NCI-H2029 (cell line): ENCODE data around the gene NACC1.
A peak's percentile ranks its signal among the peaks of the same experiment; 100 is the strongest.

Experiments used
- DNase-seq: peaks from one replicate; lab custom pipeline; 2025; lab: John Stamatoyannopoulos, UW

The NACC1 gene

DNA sequence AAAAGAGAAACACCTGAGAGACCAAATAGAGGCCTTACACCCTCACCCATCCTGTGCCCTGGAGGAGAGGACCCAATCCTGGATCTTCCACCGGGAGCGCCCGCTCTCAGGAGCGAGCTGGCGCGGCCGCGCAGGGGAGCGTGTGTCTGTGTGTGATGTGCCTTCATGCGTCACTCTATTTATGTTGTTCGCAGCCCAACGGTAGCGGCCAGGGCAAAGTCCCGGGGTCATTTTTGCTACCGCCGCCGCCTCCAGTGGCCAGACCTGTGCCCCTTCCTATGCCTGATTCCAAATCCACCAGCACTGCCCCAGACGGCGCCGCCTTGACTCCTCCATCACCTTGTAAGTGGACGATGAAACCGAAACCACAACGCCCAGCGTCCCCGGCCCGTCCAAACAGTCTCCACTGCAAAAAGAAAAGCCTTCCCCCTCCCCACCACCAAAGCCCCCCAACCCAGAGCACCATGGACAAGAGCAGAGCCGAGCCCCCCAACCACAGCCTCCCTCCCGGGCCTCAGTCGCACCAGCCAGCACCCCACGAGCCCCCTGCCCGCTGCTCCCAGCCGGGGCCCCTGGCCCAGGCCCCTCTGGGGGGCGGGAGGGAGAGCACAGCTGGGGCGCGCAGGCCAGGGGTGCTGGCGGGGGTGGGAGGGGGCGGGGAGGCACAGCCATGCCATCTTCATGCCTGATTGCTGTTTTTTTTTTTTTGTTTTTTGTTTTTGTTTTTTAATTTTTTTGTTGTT, 30.1 kb upstream of the NACC1 start:
- DNase-seq, result no peak

GRCh38 chr19:13089139-13089856, 28.8 kb upstream of the NACC1 start:
- DNase-seq, result no peak

DNA sequence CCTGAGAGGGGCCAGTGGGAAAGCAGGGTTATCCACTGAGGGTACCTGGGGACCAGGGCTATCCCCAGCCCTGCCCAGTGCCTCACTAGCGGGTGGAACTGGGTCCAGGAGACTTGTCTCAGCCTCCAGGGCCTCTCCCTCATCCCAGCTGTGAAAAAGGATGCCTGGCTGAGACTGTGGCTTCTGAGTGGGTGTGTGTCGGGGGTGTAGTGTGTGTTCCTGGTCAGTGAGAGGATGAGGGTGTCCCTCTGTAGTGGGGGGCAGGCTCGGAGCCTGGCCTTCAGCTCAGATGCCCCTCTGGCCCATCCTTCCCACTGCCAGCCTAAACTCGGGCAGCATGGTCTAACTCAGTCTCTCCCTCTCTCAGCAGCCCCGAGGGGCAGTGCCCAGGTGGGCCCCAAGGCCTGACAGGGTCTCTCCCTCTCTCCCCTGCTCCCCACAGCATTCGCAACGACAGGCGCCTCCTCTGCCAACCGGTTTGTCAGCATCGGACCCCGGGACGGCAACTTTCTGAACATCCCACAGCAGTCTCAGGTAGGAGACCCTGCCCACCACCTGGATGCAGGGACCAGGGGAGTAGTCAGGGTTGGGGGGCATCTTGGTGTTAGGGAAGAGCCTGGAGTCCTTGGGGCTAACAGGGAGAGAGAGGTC, 28.1 kb upstream of the NACC1 start:
- DNase-seq, result no peak

DNA sequence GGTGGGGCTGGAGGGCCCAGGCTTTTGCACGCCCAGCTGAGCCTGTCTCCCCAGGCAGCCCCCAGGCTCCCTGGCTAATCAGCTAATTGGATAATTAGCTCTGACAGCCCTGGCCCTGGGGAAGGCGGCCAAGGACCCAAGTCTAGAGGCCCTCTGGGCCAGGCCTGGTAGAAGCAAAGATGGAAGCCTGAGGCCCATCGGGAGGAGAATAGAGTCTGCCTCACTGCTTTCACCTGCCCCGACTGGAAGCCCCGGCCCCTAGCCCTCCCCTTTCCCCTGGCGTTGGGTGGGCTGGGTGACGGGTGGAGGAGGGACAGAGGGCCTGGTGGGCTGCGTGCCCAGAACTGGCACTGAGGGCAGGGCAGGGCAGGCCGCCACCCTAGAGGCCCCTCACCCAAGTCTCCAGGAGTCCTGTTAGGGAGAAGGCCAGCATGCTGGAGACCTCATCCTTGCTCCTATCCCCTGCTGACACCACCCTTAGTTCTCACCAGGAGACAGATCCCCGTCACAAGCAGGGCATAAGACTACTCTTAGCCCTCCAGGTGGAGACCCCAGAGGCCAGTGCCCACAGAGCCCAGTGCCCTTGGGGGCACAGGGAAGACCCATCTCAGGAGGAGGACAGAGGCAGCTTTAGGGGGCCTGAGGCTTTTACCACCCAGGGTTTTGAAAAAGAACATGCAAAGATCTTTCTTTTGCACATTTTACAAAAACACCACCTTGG, 27.4 kb upstream of the NACC1 start:
- DNase-seq, result no peak

DNA sequence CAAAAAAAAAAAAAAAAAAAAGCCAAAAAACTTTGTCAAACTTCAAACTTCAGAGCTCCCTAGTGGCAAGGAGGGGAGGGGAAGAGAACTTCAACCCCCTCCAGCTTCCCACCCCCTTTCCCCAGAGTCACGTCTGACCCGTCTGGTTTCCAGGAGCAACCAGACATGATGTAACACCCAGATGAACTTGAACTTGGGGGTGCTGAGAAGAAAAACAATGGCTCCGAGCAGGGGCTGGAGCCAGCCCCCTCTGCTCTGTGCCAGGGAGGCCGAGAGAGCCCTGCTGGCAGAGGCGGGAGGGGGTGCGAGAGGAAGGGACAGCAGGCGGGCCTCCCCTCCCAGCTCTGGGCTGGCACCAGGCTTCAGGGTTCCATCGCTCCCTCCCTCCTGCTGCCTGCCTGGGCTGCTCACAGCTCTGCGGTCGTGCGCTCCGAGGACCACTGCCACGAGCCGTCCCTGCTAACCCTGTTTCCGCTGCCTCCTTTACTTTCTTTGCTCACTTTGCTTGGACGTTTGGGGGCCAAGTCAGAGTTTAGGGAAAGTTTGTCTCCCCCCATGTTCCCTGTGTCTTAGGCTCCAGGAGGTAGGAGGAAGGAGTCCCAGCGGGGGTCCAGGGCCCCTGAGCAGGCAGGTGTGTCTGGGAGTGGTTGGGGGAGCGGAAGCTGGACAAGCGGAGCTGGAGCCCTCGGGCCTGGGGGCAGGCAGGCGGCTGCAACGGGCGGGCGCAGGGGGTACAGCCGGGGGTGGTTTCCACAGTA, 26.5 kb upstream of the NACC1 start:
- no peak for DNase-seq

DNA sequence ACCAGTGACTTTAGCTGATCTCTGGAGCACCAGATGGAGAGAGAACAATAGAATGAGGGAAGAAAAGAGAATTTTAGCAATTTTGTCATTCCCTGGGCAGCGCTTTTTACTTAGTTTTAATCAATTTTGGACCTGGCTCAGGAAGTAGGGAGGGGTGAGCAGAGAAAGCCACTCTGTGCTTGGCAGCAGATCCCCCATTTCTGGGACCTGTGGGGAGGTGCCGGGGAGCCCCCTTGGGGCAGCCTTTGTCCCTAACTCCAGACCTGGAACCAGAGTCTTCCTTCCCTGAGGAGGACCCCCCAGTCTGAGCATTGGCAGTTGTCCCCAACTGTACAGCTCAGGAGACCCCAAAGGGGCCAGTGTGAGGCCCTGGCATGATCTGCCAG, 25.9 kb upstream of the NACC1 start:
- DNase-seq, result no peak

- no peak for DNase-seq
Measured at GRCh38 chr19:13092606-13093235, 25.3 kb upstream of the NACC1 start.

DNA sequence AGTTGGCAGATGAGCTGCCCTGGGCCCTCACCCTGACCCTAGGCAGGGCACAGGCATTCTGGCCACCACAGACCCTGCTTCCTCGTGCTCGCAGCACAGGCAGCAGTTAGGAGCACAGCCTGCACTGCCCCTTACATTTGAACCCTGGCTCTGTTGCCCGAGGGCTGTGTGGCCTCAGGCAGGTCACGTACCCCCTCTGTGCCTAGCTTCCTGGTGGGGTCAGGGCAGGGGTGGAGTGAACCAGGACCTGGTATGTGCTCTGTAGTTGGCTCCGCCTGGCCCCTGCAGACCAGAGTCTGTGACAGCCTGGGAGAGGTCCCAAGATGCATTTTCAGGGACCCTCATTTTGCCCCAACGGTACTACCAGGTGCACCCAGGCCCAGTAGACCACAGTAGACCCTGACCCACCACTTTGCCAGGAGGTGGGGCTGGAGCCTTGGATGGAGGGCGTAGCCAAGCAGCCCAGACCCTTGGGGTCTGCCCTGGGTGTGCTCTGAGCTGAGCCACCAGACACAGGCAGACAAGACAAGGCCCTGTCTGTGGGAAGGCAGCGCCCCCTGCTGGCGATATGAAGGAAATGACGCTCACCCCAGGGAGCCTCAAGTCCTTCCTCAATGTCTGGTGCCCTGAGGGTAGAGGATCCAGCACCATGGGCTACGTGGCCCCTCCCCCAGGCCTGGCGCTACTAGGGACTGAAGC, 24.5 kb upstream of the NACC1 start:
- peak; percentile 56 for DNase-seq

GRCh38 chr19:13094106-13094504, 24.0 kb upstream of the NACC1 start:
- no peak for DNase-seq

GRCh38 chr19:13094771-13095392, 23.2 kb upstream of the NACC1 start:
- no peak for DNase-seq

GRCh38 chr19:13095393-13095784, 22.7 kb upstream of the NACC1 start:
- no peak for DNase-seq

- no peak for DNase-seq
Measured at GRCh38 chr19:13095934-13096927, 21.8 kb upstream of the NACC1 start.

- no peak for DNase-seq
Measured at GRCh38 chr19:13097033-13097462, 21.0 kb upstream of the NACC1 start.

- no peak for DNase-seq
Measured at GRCh38 chr19:13097463-13098258, 20.4 kb upstream of the NACC1 start.

GRCh38 chr19:13098277-13099072, 19.6 kb upstream of the NACC1 start:
- no peak for DNase-seq

- DNase-seq, result peak; percentile 66
Measured at GRCh38 chr19:13099073-13099999, 18.7 kb upstream of the NACC1 start.
